K562 (cell line): Measurements from ENCODE around the gene TUBB6. TPM values are rescaled to one million over a fixed set of nuclear protein-coding genes. Genes with fewer than 3 reads are reported as not detected.
A peak's percentile ranks its signal among the peaks of the same experiment; 100 is the strongest.

Source experiments
- BMI1 ChIP-seq: fragments of 150-350 bp; IDR thresholded peaks from 2 replicates; pipeline ENCODE4 v1.6.1; 2014; ENCODE audit warnings: low read length
- BRF1 ChIP-seq: IDR thresholded peaks from 3 replicates; pipeline ENCODE4 v1.6.1; 2011; ENCODE audit warnings: borderline replicate concordance, mild to moderate bottlenecking; ENCODE audit not compliant: insufficient read length; ENCODE audit errors: extremely low read depth
- CBFA2T3 ChIP-seq: fragments of 450-650 bp; IDR thresholded peaks from 2 replicates; pipeline ENCODE4 v1.6.1; 2017
- CBX8 ChIP-seq: fragments of 200-600 bp; sonication (generic); IDR thresholded peaks from 2 replicates; pipeline ENCODE4 v1.6.1; 2012; ENCODE audit warnings: borderline replicate concordance, mixed run types, low read depth, mild to moderate bottlenecking, moderate library complexity, mixed read lengths, low read length, control low read depth, inconsistent platforms; ENCODE audit not compliant: poor library complexity, severe bottlenecking; ENCODE audit errors: extremely low read depth
- DDX20 ChIP-seq: fragments of 450-650 bp; IDR thresholded peaks from 2 replicates; pipeline ENCODE4 v1.6.1; 2016; ENCODE audit warnings: missing genetic modification characterization, low read depth, mild to moderate bottlenecking, missing compliant biosample characterization, moderate library complexity
- DNMT1 ChIP-seq: fragments of 450-650 bp; IDR thresholded peaks from 2 replicates; pipeline ENCODE4 v1.6.1; 2016; ENCODE audit warnings: antibody characterized with exemption, mild to moderate bottlenecking
- EP300 ChIP-seq: IDR thresholded peaks from 2 replicates; pipeline ENCODE4 v1.6.1; 2012; ENCODE audit warnings: low read length, improper control_type of control experiment
- ESRRB ChIP-seq: fragments of 250-450 bp; sonication (Bioruptor Pico); IDR thresholded peaks from 2 replicates; pipeline ENCODE4 v1.5.0; 2020; ENCODE audit warnings: mild to moderate bottlenecking, moderate library complexity, borderline replicate concordance
- ILF3 ChIP-seq: fragments of 450-650 bp; IDR thresholded peaks from 2 replicates; pipeline ENCODE4 v1.6.1; 2018; ENCODE audit warnings: antibody characterized with exemption, mild to moderate bottlenecking, moderate library complexity, borderline replicate concordance
- ILK ChIP-seq: fragments of 450-650 bp; IDR thresholded peaks from 2 replicates; pipeline ENCODE4 v1.6.1; 2016; ENCODE audit warnings: missing genetic modification characterization, low read depth, mild to moderate bottlenecking, missing compliant biosample characterization, moderate library complexity, borderline replicate concordance
- KDM4B ChIP-seq, 2 experiments: fragments of 450-650 bp in 1 of 2; sonication (generic) in 1 of 2; IDR thresholded peaks; 2 replicates each; pipeline ENCODE4 v1.6.1; 2016 to 2017; ENCODE audit warnings: borderline replicate concordance in 2 of 2, antibody characterized with exemption in 1 of 2, low read depth in 1 of 2, mild to moderate bottlenecking in 1 of 2
- LARP7 ChIP-seq: fragments of 450-650 bp; IDR thresholded peaks from 2 replicates; pipeline ENCODE4 v1.6.1; 2016
- MXD1 ChIP-seq: fragments of 250-450 bp; sonication (Bioruptor Pico); IDR thresholded peaks from 2 replicates; pipeline ENCODE4 v1.8.0; 2021; ENCODE audit warnings: borderline replicate concordance, mild to moderate bottlenecking, moderate library complexity; ENCODE audit not compliant: poor library complexity, severe bottlenecking
- PCBP2 ChIP-seq: fragments of 200-400 bp; formaldehyde crosslinking; IDR thresholded peaks from 2 replicates; pipeline ENCODE4 v1.6.1; 2018; ENCODE audit warnings: low read length, low read depth, mild to moderate bottlenecking, moderate library complexity; ENCODE audit not compliant: poor library complexity, severe bottlenecking
- PTTG1 ChIP-seq: fragments of 450-650 bp; IDR thresholded peaks from 2 replicates; pipeline ENCODE4 v1.6.1; 2016; ENCODE audit warnings: low read depth, mild to moderate bottlenecking, missing genetic modification characterization, missing compliant biosample characterization
- SMAD4 ChIP-seq: fragments of 250-450 bp; sonication (Bioruptor Pico); conservative IDR thresholded peaks from 2 replicates; pipeline ENCODE4 v1.8.0; 2021; ENCODE audit warnings: inconsistent platforms, mild to moderate bottlenecking, moderate library complexity
- SUPT5H ChIP-seq: fragments of 450-650 bp; IDR thresholded peaks from 2 replicates; pipeline ENCODE4 v1.6.1; 2016
- TFAM ChIP-seq: fragments of 250-450 bp; sonication (Bioruptor Pico); conservative IDR thresholded peaks from 2 replicates; pipeline ENCODE4 v1.5.0; 2021; ENCODE audit warnings: mild to moderate bottlenecking, moderate library complexity
- YBX1 ChIP-seq: fragments of 450-650 bp; IDR thresholded peaks from 2 replicates; pipeline ENCODE4 v1.7.1; 2016; ENCODE audit warnings: mild to moderate bottlenecking
- ZBTB33 ChIP-seq: sonication (generic); formaldehyde crosslinking; IDR thresholded peaks from 2 replicates; pipeline ENCODE4 v1.8.1; 2023; ENCODE audit warnings: mild to moderate bottlenecking, missing genetic modification reagents
- ZBTB8A ChIP-seq: fragments of 450-650 bp; IDR thresholded peaks from 2 replicates; pipeline ENCODE4 v1.6.1; 2018; ENCODE audit warnings: mild to moderate bottlenecking, moderate library complexity; ENCODE audit not compliant: partially characterized antibody
- ZNF174 ChIP-seq: fragments of 250-450 bp; sonication (Bioruptor Pico); IDR thresholded peaks from 2 replicates; pipeline ENCODE4 v1.4.0; 2020; ENCODE audit warnings: mild to moderate bottlenecking
- ZNF224 ChIP-seq: sonication (generic); formaldehyde crosslinking; IDR thresholded peaks from 2 replicates; pipeline ENCODE4 v1.8.0; 2022; ENCODE audit warnings: mild to moderate bottlenecking, missing genetic modification reagents
- ZNF41 ChIP-seq: fragments of 250-450 bp; sonication (Bioruptor Pico); conservative IDR thresholded peaks from 2 replicates; pipeline ENCODE4 v1.4.0; 2020; ENCODE audit warnings: mild to moderate bottlenecking
- ZNF668 ChIP-seq: fragments of 250-450 bp; sonication (Bioruptor Pico); IDR thresholded peaks from 2 replicates; pipeline ENCODE4 v1.8.0; 2022; ENCODE audit warnings: mild to moderate bottlenecking, inconsistent platforms
- ZNF696 ChIP-seq: fragments of 250-450 bp; sonication (Bioruptor Pico); conservative IDR thresholded peaks from 2 replicates; pipeline ENCODE4 v1.4.0; 2020; ENCODE audit warnings: mild to moderate bottlenecking, moderate library complexity
- ZNF778 ChIP-seq: fragments of 450-650 bp; formaldehyde crosslinking; IDR thresholded peaks from 2 replicates; pipeline ENCODE4 v1.4.0; 2020; ENCODE audit warnings: mild to moderate bottlenecking, moderate library complexity
- ZZZ3 ChIP-seq: fragments of 450-650 bp; IDR thresholded peaks from 2 replicates; pipeline ENCODE4 v1.6.1; 2016; ENCODE audit warnings: antibody characterized with exemption, mild to moderate bottlenecking, moderate library complexity
- polyA plus RNA-seq, 8 experiments: library from polyadenylated mRNA; depleted of rRNA in 4 of 8; stranded (reverse) in 5 of 8; unstranded in 3 of 8; fragments of >200 nt; fragmentation: Nextera tagmentation in 2 of 8; fragmentation: Illumina TruSeq in 1 of 8; extraction: Ambion mirVana in 2 of 8; extraction: Trizol in 1 of 8; gene quantifications; 2 replicates each; pipeline versions ENCODE4 v1.2.1 to v1.2.3, GENCODE V29; 2011 to 2014; ENCODE audit warnings: inconsistent platforms in 1 of 8, missing spikeins in 1 of 8
- total RNA-seq, 7 experiments: library from RNA; depleted of rRNA in 6 of 7; stranded (reverse); fragments of >200 nt in 6 of 7; fragmentation: Illumina TruSeq in 2 of 7; extraction: Trizol in 2 of 7; gene quantifications; 2 replicates each; pipeline versions ENCODE4 v1.2.1 to v1.2.3, GENCODE V29; 2011 to 2021; ENCODE audit warnings: low replicate concordance in 1 of 7

The TUBB6 gene
- total and polyA plus RNA-seq, 9 of the 15 experiments (the other 6 are each of a cell fraction or from before 2014, with no cell fraction given) = 43.9 to 404 (median 81.1) TPM

GRCh38 chr18:12287684-12288402 lies 20.2 kb upstream of the TUBB6 start (continued):
- TF ChIP-seq EP300 (no peak), ILF3 (no peak), KDM4B (IDR thresholded peaks at IDR 0.05; ENCODE audit: borderline replicate concordance in 2 of 2, low read depth in 1 of 2) (no peak), TFAM (CRISPR knock-in tag) (no peak), YBX1 (no peak), PCBP2 (no peak), CBX8 (no peak), CBFA2T3 (peak; percentile 38; the same call in 1 of the 2 replicates), SUPT5H (no peak), ZBTB8A (no peak), BMI1 (no peak), LARP7 (no peak), ZNF668 (CRISPR knock-in tag) (no peak), ZBTB33 (0 out of 2 replicates have a peak, but pooled peaks have one; percentile 35), ZNF224 (CRISPR knock-in tag) (no peak), ZZZ3 (no peak), ESRRB (no peak), PTTG1 (tag) (no peak), DNMT1 (no peak), DDX20 (tag) (no peak), ZNF696 (CRISPR knock-in tag) (no peak), ZNF778 (CRISPR knock-in tag) (no peak), SMAD4 (0 out of 2 replicates have a peak, but pooled peaks have one; percentile 45), BRF1 (no peak), ZNF41 (CRISPR knock-in tag) (no peak), MXD1 (CRISPR knock-in tag) (no peak), ZNF174 (CRISPR knock-in tag) (no peak), ILK (no peak)
